ENCODE measurements around the gene DGCR2.

DNA sequence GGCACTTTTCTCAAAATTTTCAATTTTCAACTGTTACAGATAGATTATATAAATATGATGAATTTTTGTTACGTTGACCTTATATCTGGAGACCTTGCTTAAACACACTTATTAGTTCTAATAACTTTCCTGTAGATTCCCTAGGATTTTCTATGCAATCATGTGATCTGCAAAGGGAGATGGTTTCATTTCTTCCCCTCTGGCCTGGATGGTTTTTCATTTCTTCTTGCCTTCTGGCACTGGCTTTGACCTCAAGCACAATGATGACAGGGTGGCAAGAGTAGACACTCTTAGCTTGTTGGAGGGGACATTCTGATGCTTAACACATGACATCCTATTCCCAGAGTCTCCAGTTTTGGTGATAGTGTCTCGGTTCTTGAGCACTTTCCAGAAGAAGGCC, 75.9 kb downstream of the DGCR2 start:
- no peak for TF ChIP-seq ARNT (IDR thresholded peaks at IDR 0.05)
- TF ChIP-seq BHLHE40 (IDR thresholded peaks at IDR 0.05; ENCODE audit: borderline replicate concordance) = no peak
- no peak for TF ChIP-seq HDGF (IDR thresholded peaks at IDR 0.05; ENCODE audit: borderline replicate concordance)
- no peak for TF ChIP-seq FOXK2 (IDR thresholded peaks at IDR 0.05)
- no peak for TF ChIP-seq SP1 (IDR thresholded peaks at IDR 0.05)
- no peak for TF ChIP-seq TARDBP (IDR thresholded peaks at IDR 0.05)
- no peak for TF ChIP-seq ZNF384 (IDR thresholded peaks at IDR 0.05)
- TF ChIP-seq, protein P1, sequence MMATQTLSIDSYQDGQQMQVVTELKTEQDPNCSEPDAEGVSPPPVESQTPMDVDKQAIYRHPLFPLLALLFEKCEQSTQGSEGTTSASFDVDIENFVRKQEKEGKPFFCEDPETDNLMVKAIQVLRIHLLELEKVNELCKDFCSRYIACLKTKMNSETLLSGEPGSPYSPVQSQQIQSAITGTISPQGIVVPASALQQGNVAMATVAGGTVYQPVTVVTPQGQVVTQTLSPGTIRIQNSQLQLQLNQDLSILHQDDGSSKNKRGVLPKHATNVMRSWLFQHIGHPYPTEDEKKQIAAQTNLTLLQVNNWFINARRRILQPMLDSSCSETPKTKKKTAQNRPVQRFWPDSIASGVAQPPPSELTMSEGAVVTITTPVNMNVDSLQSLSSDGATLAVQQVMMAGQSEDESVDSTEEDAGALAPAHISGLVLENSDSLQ (IDR thresholded peaks at IDR 0.05) = no peak
- no peak for TF ChIP-seq SUZ12 (IDR thresholded peaks at IDR 0.05)
- no peak for TF ChIP-seq FOXM1 (IDR thresholded peaks at IDR 0.05; ENCODE audit: borderline replicate concordance)
- no peak for TF ChIP-seq L3MBTL2 (conservative IDR thresholded peaks at IDR 0.05)

Measured in HEK293T (cell line).